ENCODE measurements around the gene PLSCR5.

PLSCR5 gene

DNA sequence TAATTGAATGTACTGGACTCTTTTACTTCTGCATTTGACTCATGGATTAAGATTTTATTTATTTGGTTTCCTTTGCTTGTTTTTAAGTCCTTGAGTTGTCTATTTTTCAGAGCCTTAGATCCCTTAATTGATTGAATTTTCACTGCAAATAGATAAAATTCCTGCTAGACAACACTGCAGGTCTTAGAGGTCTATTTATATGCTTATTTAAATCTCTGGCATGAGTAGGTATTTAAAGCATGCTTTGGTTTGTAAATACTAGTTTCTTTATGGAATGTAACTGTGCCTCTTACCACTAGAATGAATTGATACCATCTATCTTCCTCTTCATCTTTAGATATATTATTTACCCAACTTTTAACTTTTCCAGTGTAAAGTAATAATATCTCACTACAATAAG lies 20.0 kb downstream of the PLSCR5 start:
- DNase-seq = no peak

DNA sequence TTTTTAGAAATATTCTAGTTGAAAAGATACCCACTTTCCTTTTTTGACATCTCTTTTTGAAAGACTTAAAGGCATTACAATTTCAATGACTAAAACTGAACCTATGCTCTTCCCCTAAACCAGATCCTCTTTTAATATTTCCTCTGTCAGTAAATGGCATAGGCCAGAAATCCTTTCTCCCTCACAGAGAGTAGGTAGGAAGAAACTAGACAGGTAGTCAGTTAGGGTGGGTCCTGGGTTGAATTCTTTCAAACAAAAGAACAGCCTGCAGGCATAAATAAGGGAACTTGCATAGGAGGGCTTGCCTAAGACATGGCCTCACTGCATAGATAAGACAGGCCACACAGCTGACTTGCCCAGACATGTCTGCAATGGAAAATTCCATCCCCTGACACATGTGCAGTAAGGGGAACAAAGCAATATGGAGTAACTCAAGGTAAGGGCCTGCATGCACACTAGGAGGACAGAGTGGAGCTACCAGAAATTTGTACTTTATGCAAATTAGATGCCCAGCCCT lies 23.1 kb downstream of the PLSCR5 start:
- DNase-seq = no peak

DNA sequence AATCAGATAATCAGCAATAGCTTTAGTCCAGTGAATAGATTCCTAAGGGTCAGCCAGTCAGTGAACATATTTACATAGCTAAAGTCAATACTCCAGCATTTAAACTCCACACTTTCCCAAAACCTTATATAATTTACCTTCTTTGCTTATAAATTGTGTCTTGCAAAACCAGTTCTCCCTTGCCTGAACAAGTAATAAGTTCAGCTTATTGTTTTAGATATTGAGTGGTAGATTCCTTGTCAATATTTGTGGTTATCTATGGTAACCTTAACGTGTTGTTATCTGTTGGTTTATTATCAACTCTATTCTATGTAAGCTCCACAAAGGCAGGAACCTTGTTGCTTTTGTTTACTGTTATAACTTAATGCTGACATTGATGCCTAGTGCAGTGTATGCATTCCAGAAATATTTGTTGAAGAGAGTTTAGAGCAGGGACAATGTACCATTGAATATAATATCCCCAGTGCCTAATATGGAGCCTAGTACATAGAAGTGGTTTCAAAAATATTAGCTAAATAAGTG lies 24.0 kb downstream of the PLSCR5 start:
- DNase-seq = no peak

DNA sequence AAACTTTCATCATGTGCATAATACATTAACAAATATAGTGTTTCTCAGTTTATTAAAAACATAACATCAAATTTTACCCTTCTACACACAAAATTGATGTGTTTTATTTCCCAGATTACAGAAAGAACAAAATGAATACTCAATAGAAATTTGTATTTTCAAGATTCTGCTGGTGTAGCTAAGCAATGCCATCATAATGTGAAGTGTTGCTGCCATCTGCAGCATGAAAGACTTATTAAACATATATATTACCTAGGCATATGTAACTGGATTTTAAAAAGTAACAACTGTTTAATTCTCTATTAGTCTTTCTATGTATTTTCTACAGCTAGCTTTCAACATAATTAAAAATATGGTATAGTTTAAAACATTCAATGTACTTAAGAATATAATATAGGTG lies 27.5 kb downstream of the PLSCR5 start:
- DNase-seq = peak; percentile 41

DNA sequence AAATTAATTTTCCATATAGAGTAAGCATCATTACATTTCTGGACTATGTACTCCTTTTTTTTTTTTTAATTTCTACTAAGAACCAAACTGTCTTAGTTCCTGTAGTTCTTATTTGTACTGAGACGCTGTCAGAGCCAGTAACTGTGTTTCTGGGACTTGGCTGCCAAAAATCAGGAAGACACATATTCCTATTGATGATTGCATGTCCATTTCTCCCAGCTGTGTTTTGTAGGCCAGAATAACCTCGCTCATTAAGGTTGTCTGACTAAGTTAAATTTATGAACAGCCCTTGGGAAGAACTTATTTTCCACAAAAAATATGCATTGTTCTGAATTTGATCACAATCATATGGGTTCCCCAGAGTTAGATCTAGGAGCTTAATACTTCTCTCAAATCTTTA lies 29.5 kb downstream of the PLSCR5 start:
- no peak for DNase-seq

DNA sequence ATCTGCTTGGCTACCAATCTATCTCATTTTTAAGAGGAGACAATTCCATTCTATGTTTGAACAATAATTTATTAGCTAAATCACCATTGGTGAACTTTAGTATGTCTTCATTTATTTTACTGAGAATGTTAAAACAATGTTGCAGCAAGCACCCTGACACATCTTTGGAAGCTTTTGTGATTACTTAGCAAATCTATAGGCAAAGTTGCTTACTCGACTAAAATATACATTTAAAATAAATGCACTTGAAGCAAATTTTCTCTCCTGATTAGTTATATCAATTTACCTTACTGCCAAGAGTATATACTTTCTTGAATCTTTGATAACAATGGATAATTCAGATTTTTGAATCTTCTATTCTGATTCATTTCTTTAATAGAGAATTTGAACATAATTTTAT lies 31.0 kb downstream of the PLSCR5 start:
- no peak for DNase-seq

DNA sequence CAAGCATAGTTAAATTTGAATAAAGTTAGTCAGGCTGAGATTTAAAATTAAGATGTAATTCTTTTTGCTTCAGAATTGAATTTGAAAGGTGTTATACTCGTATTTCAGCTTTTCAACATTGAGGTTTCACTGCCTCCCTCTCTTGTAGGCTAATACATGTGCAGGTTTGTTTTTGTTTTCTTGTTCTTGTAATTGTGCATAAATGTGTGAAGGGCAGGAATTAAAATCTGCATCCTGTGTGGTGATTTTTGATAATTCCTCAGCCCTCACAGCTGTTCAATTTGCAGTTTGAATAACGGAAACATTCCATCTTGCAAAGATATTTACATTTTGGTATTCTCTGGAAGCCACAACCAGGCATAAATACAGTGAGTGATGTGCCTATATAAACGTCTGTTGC lies 35.8 kb downstream of the PLSCR5 start:
- no peak for DNase-seq

DNA sequence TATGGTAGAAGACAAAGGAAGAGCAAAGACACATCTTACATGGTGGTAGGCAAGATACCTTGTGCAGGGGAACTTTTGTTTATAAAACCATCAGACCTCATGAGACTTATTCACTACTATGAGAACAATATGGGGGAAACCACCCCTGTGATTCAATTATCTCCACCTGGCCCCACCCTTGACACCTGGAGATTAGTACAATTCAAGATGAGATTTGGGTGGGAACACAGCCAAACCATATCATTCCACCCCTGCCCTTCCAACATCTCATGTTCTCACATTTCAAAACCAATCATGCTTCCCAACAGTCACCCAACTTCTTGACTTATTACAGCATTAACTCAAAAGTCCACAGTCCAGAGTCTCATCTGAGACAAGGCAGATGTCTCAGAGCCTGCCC lies 39.0 kb downstream of the PLSCR5 start:
- no peak for DNase-seq

DNA sequence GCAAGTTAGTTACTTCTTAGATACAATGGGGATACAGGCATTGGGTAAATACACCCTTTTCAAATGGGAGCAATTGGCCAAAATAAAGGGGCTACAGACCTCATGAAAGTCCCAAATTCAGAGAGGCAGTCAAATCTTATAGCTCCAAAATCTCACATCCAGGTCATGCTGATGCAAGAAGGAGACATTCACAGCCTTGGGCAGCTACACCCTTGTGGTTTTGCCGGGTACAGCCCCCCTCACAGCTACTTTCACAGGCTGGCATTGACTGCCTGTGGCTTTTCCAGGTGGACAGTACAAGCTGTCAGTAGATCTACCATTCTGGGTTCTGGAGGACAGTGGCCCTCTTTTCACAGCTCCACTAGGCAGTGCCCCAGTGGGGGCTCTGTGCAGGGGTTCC lies 43.3 kb downstream of the PLSCR5 start:
- no peak for DNase-seq

DNA sequence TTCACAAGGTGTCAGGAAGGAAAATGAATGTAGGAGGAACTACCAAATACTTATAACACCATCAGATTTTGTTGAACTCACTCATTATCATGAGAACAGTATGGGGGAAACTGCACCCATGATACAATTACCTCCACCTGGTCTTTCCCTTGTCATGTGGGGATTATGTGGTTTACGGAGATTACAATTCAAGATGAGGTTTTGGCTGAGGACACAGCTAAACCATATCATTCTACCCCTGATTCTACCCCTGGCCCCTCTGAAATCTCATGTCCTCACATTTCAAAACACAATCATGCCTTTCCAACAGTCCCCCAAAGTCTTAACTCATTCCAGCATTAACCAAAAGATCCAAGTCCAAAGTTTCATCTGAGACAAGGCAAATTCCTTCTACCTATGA lies 43.7 kb downstream of the PLSCR5 start:
- DNase-seq = no peak

DNA sequence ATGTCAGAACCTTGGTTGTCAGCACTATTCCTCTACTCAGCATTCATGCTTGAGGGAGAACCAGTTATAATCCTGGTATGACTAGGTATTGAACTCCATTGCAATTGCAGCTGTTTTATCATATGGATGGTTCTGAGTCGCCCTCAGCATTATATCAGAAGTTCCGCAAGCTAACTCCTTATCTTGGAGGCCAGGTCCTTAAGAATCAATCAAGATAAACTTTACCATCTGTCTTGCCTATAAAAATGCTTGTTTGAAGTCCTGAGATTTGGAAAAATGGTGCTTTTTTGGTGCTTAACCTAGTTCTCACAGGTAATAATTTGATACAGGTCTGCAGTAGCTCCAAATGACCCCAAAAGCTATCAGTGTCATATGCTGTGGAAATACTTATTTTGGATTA lies 44.5 kb downstream of the PLSCR5 start:
- DNase-seq = no peak

DNA sequence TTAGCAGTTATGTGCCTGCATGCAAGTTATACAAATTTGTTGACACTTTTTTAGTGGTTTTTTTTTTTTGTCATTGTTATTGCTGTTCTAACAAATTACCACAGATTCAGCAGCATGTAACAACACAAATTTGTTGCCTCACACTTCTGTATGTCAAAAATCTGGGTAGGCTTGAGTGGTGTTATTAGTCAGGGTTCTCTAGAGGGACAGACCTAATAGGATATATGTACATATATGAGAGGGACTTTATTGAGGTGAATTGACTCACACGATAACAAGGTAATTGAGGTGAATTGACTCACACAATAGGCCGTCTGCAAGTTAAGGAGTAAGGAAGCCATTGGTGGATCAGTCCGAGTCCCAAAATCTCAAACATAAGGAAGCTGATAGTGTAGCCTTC lies 45.8 kb downstream of the PLSCR5 start:
- no peak for DNase-seq

DNA sequence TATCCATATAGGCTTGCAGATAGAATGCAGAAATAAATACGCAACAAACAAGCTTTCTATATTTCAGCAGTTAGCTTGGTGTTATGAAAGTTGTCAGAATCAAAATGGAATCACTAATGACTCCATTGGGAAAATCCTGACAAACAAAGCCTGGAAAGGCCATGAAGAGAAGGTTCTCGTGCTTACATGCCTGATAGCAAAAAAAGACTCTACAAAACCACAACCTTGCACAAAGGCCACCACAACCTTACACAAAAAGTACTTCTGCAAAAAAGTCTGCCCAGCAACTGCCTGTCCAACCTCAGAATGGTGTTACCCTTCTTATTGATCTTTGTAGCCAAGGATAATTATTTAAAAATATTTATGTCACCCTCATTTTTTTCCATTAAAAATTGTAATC lies 46.4 kb downstream of the PLSCR5 start:
- no peak for DNase-seq

DNA sequence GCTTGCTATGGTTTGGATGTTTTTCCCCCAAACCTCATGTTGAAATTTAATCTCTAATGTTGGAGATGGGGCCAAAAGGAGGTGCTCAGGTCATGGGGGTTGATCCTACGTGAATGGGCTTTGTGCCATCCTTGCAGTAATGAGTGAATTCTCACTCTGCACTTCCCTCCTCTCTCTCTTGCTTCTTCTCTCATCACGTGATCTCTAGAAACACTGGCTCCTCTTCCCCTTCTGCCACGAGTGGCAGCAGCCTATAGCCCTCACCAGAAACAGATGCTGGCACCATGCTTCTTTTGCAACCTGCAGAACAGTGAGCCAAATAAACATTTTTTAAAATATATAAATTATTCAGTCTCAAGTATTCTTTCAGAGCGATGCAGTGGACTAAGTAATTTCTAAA lies 47.4 kb downstream of the PLSCR5 start:
- no peak for DNase-seq

DNA sequence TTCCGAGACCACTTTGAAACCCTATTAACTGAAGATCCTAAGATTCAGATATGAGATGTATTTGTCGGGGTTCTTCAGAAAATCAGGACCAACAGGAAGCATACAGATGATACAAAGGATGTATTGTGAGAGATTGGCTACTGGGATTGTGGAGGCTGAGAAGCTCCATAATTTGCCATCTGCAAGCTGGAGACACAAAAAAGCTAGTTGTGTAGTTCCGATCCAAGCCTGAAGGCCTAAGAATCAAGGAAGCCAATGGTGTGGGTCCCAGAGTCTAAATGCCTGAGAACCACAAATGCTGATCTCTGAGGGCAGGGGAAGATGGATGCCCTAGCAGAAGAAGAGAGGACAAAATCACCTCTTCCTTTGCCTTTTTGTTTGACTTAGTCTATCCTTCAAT lies 49.8 kb downstream of the PLSCR5 start:
- no peak for DNase-seq

DNA sequence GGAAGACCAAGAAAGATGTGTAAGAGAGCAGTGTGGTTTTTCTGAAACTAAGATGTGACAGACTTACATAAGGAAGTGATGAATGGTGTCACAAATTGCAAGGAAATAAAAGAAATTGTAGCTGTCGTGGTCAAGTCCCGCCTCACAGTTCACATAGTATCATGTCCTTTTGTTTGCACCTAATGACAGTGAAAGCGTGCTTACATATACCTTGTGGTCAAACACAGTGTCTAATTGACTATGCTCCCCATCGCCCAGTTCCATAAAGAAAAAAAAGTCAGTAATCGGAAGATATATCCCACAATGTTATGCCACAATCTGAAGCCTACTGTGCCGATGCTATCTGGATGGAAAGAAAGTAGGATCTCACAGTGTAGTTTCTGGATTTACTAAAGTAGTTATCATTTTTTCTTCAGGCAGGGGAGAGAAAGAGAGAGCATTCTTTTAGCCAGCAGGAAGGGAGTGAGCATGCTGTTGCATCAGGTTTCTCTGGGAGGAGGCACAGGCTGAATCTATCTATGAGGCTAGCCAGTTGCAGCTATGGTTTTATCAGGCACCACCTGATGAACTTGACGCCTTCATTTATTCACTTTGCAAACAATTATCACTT lies 50.9 kb downstream of the PLSCR5 start:
- no peak for DNase-seq

DNA sequence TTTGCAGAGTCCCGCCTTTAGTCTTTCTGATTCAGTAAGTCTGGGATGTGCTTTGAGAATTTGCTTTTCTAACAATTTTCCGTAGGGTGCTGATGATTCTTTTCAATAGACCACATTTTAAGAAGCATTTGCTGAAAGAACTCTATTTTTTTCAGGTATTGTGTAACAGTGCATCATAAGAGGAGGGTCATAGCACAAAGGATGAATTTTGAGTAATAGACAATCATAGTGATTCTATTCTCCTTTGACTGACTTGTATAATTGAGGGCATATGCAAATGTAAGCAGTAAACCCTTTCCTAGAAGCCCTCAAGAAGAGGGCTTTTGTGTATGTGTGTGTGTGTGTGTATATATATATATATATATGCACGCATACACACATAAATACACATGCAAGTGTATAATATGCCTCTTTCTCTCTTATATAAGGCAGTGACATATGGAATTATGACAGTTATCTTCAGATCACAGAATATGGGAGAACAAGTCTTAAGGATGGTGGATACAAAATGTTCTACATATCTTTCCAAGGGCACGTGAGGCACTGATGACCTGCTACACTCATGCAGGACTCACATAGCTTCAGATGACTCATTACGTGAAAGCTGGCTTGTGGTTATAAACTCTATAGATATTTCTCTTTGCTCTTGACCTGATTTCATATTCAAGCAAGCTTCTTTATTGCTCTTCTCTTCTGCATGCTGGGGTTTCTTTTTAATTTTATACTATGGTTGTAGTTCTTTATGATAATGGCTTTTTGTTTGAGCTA lies 54.2 kb downstream of the PLSCR5 start:
- no peak for DNase-seq

DNA sequence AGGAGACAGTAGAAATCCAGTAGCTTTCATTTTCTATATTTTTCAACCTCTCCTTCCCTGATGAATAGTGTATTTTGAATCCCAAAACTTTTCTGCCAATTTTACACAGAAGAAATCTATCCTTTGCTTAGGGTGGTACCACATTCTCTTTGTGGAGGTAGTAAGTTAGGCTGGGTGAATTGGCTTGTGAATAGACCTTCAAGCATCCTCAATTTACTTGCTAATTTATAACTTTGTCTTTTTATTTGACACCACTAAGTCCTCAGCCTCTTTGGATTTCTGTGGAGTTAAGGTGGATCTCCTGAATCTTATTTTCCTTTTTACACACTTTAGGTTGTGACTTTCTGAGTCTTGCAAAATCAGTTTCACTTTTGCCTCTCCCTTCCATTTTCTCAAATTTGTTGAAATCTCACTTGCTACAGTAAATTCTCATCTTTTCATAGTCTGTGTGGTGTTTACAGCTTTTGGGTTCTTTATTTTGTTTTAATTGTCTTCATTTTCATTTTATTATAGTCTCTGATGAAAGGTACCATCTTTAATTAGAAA lies 55.0 kb downstream of the PLSCR5 start:
- DNase-seq = no peak

DNA sequence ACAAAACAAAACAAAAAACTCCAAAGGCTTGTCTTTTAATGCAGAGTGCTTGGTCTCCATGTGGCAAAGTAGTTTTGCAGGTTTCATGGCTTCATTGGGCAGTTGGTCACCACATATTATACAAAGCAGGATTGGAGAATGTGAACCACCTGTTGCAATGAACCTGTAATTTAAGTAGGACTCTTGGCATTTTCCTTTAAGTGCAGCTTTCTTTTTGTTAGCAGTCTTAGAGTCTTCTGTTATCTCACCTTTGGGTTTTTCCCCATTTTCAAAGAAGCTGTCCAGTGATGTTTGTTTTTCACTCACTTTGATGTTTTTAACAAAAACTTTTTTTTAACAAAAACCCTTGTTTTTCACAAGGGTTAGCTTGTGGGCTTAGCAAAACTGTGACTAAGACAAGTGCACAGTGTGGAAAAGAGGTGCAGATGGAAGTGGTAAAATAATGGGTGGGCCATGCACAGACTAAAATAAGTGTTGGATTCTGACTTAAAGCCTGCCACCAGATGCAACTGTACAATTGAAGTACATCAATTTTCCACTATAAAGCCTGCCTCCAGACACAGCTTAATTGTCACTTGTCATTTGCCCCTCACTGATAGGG lies 57.8 kb downstream of the PLSCR5 start:
- no peak for DNase-seq

DNA sequence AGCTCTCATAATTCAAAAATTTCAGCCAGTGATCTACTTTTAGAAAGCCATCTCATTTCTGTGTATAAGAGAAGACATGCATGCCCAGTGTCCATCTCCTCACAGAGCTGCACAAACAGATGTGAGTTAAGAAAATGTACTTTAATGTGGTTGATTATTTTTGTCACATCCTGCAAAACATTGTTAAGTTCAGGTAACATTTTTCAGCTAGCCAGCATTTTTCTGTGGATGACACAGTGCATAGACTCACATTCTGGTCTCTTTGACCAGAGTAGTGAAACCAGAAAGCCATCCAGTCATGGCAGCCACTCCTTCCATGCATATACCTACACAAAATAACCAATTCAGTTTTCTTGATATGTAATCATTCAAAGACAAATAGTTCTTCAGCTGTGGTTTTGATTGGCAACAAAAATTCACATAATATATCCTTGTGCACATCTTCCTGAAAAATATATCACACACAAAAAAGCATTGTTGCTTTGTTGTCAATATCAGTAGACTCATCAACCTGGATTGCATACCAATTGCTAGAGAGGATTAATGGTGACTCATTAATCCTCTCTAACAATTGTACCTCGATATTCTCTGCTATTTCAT lies 58.7 kb downstream of the PLSCR5 start:
- no peak for DNase-seq

DNA sequence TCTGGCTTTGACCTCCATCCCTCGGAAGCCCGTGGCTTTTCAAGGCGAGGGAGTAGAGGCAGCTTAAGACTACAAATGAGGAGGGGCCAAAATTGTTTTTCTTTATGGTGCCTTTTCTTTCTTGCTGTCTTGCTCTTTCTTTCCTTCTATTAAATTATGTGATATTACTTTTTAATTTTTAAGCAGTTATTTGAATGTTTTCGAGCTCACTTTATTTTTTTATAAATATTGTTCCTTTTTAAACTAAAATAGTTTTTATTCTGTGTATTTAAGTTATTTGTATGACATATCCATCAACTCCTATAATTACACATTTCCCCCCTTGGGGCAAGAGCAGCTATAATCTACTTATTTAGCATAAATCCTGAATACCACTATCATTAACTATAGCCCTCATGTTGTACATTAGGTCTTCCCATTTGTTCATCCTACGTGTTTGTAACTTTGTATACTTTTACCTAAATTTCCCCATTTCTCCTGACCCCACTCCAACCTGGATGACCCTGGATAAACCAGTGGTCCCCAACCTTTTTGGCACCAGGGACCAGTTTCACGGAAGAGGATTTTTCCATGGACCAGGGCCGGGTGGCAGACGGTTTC lies 60.1 kb downstream of the PLSCR5 start:
- no peak for DNase-seq

DNA sequence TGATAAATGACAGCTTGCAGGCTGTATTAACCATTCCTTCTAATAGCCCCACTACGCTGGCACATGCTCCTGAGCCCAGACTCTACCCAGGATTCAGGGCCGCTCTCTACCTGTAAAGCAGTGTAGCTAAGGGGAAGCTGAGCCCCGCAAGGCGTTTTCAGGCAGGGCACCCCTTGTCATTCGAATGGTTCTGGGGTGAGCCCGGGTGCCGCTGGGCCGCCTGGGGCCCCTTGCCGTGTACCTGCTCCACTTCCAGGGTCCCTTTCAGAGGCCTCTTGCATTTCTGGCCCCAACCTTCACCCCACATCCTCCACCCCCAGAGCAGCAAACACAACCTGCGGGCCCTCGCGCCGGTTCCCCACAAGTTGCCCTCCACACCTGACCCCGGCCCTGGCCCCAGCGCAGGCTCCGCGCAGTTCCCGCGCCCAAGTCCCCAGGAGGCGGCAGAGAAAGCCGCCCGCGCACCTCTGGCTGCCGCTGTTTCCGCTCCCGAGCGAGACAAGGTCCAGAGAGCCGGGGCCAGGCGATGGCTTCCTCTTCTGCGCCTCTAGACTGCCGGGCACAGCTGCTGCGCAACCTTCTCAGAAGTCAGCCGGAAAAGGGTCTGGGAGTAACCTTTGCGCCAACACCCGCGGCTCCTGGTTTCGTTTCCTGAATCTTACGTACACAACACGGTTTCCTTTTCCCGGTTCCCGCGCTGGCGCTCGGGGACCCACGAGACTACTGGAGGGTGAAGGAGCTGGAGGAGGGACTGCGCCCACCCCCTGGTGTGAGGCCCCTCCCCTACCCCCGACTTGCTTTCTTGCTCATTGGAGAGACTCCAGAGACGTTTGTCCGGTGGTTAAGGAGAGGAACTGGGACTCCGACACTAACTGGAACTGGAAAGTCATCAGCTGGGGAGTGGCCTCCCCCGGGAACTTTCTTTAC lies 60.9 kb downstream of the PLSCR5 start, which contains the start of gene PLSCR1:
Gene PLSCR1 (minus strand): TSS at position 606 of the 927 bp plus-strand sequence. CDS start 8,055 bp downstream, outside the sequence.
- peak; percentile 89 for DNase-seq

Data from NCI-H1105 (cell line).